ENCODE results near the gene TCERG1.

DNA sequence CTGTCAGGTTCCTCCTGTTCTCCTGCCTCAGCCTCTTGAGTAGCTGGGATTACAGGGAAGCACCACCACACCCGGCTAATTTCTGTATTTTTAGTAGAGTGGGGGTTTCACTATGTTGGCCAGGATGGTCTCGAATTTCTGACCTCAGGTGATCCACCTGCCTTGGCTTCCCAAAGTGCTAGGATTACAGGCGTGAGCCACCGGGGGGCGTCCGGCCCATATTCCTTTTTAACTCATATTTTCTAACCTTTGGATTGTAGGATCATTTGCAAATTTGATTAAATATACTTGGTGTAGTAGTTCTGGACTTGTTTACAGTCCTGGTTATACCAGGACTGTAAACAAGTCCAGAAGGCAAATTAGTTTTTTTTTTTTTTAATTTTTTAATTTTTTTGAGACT lies 4.3 kb downstream of the TCERG1 start:
- TF ChIP-seq EZH2 (IDR thresholded peaks at IDR 0.05), result no peak
- TF ChIP-seq, protein P1, sequence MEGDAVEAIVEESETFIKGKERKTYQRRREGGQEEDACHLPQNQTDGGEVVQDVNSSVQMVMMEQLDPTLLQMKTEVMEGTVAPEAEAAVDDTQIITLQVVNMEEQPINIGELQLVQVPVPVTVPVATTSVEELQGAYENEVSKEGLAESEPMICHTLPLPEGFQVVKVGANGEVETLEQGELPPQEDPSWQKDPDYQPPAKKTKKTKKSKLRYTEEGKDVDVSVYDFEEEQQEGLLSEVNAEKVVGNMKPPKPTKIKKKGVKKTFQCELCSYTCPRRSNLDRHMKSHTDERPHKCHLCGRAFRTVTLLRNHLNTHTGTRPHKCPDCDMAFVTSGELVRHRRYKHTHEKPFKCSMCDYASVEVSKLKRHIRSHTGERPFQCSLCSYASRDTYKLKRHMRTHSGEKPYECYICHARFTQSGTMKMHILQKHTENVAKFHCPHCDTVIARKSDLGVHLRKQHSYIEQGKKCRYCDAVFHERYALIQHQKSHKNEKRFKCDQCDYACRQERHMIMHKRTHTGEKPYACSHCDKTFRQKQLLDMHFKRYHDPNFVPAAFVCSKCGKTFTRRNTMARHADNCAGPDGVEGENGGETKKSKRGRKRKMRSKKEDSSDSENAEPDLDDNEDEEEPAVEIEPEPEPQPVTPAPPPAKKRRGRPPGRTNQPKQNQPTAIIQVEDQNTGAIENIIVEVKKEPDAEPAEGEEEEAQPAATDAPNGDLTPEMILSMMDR (IDR thresholded peaks at IDR 0.05), result peak; percentile 43
